Embryonic facial prominence (tissue), 1 donor: ENCODE results near the gene LYSMD4.

Source experiments
- DNase-seq: peaks from one replicate; pipeline ENCODE4 v3.0.0-alpha.2; 2016; ENCODE audit errors: extremely low spot score

The LYSMD4 gene

GRCh38 chr15:99706557-99707303 lies 26.5 kb downstream of the LYSMD4 start:
- no peak for DNase-seq

GRCh38 chr15:99704444-99704838 lies 28.8 kb downstream of the LYSMD4 start:
- DNase-seq = peak; percentile 76

GRCh38 chr15:99703603-99704443 lies 29.4 kb downstream of the LYSMD4 start:
- peak; percentile 58 for DNase-seq

GRCh38 chr15:99702895-99703602 lies 30.2 kb downstream of the LYSMD4 start:
- no peak for DNase-seq

GRCh38 chr15:99696096-99696495 lies 37.1 kb downstream of the LYSMD4 start:
- DNase-seq = no peak

- no peak for DNase-seq
Measured at GRCh38 chr15:99692825-99693224, 40.4 kb downstream of the LYSMD4 start.

GRCh38 chr15:99686290-99686689 lies 46.9 kb downstream of the LYSMD4 start:
- no peak for DNase-seq

GRCh38 chr15:99683000-99683670 lies 50.1 kb downstream of the LYSMD4 start:
- DNase-seq = no peak

- no peak for DNase-seq
Measured at GRCh38 chr15:99682455-99682854, 50.8 kb downstream of the LYSMD4 start.

- no peak for DNase-seq
Measured at GRCh38 chr15:99681990-99682389, 51.2 kb downstream of the LYSMD4 start.

GRCh38 chr15:99680276-99680675 lies 53.0 kb downstream of the LYSMD4 start:
- DNase-seq = no peak

GRCh38 chr15:99677540-99678134 lies 55.6 kb downstream of the LYSMD4 start:
- no peak for DNase-seq
